ENCODE data around the gene SMOC2.

DNA sequence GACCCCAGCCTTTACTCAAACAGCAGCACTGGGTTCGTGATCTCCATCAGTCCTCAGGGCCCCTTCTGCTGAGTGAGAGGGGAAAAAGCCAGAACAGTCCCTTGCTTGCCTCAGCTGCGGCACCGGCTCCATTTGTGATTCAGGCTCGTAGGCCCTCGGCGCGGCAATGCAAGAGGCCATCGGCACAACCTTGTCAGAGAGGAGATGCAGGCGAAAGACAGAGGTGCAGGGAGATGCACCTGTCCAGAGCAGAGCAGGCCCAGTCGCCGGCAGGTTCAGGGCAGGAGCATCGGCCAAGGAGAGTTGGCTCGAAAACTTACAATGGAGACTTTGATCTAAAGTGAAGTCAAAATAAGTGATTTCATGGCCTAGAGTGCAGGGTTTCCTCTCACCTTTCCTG is 171.6 kb downstream of the SMOC2 start:
- TF ChIP-seq, protein P1, sequence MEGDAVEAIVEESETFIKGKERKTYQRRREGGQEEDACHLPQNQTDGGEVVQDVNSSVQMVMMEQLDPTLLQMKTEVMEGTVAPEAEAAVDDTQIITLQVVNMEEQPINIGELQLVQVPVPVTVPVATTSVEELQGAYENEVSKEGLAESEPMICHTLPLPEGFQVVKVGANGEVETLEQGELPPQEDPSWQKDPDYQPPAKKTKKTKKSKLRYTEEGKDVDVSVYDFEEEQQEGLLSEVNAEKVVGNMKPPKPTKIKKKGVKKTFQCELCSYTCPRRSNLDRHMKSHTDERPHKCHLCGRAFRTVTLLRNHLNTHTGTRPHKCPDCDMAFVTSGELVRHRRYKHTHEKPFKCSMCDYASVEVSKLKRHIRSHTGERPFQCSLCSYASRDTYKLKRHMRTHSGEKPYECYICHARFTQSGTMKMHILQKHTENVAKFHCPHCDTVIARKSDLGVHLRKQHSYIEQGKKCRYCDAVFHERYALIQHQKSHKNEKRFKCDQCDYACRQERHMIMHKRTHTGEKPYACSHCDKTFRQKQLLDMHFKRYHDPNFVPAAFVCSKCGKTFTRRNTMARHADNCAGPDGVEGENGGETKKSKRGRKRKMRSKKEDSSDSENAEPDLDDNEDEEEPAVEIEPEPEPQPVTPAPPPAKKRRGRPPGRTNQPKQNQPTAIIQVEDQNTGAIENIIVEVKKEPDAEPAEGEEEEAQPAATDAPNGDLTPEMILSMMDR (IDR thresholded peaks at IDR 0.05), result no peak
- TF ChIP-seq POLR2A (IDR thresholded peaks at IDR 0.05), result no peak
